PC-3 (cell line): Measurements from ENCODE around the gene C10orf71. TPM values are rescaled to one million over a fixed set of nuclear protein-coding genes. Genes with fewer than 3 reads are reported as not detected.

ENCODE experiments used
- ATAC-seq: fragments of 200-7000 bp; cut with Tn5 transposase; 2 replicates; pipeline ENCODE4 v1.9.1; 2020; ENCODE audit warnings: mild to moderate bottlenecking, moderate library complexity
- BruUV-seq: library from RNA; stranded (reverse); fragments of 400-500 nt; replicated peaks from 2 replicates; lab custom pipeline; 2021; lab: Mats Ljungman, UMichigan
- CTCF ChIA-PET: fragments of 300-600 bp; sonication (Branson Sonifier 250); formaldehyde crosslinking; loops from one replicate; lab custom pipeline; 2022; ENCODE audit warnings: antibody characterized with exemption; lab: Charles Lee
- POLR2A ChIA-PET: fragments of 300-600 bp; sonication (Branson Sonifier 250); formaldehyde crosslinking; loops from one replicate; lab custom pipeline; 2022; ENCODE audit warnings: antibody characterized with exemption; ENCODE audit not compliant: unreplicated experiment; lab: Charles Lee
- DNase-seq: peaks from one replicate; pipeline ENCODE4 v3.0.0-alpha.2; 2015
- H2AFZ ChIP-seq: fragments of 300-600 bp; sonication (generic); 2 replicates; pipeline ENCODE4 v1.6.0; 2016; ENCODE audit warnings: antibody characterized with exemption, low read length
- H3F3A ChIP-seq: fragments of 300-600 bp; sonication (generic); one replicate; pipeline ENCODE4 v1.6.0; 2017; ENCODE audit warnings: antibody characterized with exemption, low read length, control low read depth, mild to moderate bottlenecking; ENCODE audit not compliant: unreplicated experiment
- H3K27ac ChIP-seq: fragments of 300-600 bp; sonication (generic); 2 replicates; pipeline ENCODE4 v1.5.1; 2016; ENCODE audit warnings: mild to moderate bottlenecking, low read length
- H3K27me3 ChIP-seq: fragments of 300-600 bp; sonication (generic); 2 replicates; pipeline ENCODE4 v1.6.1; 2016; ENCODE audit warnings: low read length, mixed read lengths
- H3K36me3 ChIP-seq: fragments of 300-600 bp; sonication (generic); 2 replicates; pipeline ENCODE4 v1.6.1; 2016; ENCODE audit warnings: low read depth, mixed run types, low read length, mixed read lengths
- H3K4me1 ChIP-seq: fragments of 300-600 bp; sonication (generic); 2 replicates; pipeline ENCODE4 v1.5.1; 2016; ENCODE audit warnings: low read length; ENCODE audit not compliant: insufficient read depth
- H3K4me2 ChIP-seq: fragments of 300-600 bp; sonication (generic); 2 replicates; pipeline ENCODE4 v1.6.0; 2016; ENCODE audit warnings: low read length
- H3K4me3 ChIP-seq: fragments of 300-600 bp; sonication (generic); 2 replicates; pipeline ENCODE4 v1.5.1; 2016; ENCODE audit warnings: mild to moderate bottlenecking, low read length, mixed read lengths
- H3K79me2 ChIP-seq: fragments of 300-600 bp; sonication (generic); 2 replicates; pipeline ENCODE4 v1.6.1; 2017; ENCODE audit warnings: low read length, mixed read lengths
- H3K9ac ChIP-seq: fragments of 300-600 bp; sonication (generic); 2 replicates; pipeline ENCODE4 v1.6.0; 2016; ENCODE audit warnings: mild to moderate bottlenecking, low read length
- H3K9me2 ChIP-seq: fragments of 300-600 bp; sonication (generic); replicated peaks from 2 replicates; pipeline ENCODE4 v1.6.1; 2016; ENCODE audit warnings: mixed run types, low read length, mixed read lengths
- H3K9me3 ChIP-seq: fragments of 300-600 bp; sonication (generic); 2 replicates; pipeline ENCODE4 v1.6.1; 2016; ENCODE audit warnings: low read length, mixed read lengths
- H4K20me1 ChIP-seq: fragments of 300-600 bp; sonication (generic); 2 replicates; pipeline ENCODE4 v1.6.1; 2016; ENCODE audit warnings: low read length, mixed read lengths
- CTCF ChIP-seq: fragments of 300-600 bp; sonication (generic); conservative IDR thresholded peaks from 2 replicates; pipeline ENCODE4 v1.5.1; 2017; ENCODE audit warnings: antibody characterized with exemption, low read depth, mild to moderate bottlenecking, low read length
- EZH2 ChIP-seq: fragments of 300-600 bp; sonication (generic); IDR thresholded peaks from one replicate; pipeline ENCODE4 v1.6.1; 2017; ENCODE audit warnings: antibody characterized with exemption, mild to moderate bottlenecking, low read length; ENCODE audit not compliant: unreplicated experiment
- EZH2phosphoT487 ChIP-seq: fragments of 300-600 bp; sonication (generic); IDR thresholded peaks from 2 replicates; pipeline ENCODE4 v1.6.1; 2018; ENCODE audit warnings: mild to moderate bottlenecking, antibody characterized with exemption, low read length, borderline replicate concordance
- intact Hi-C: fragments of 100-400 bp; cut with micrococcal nuclease; formaldehyde crosslinking; loops from 2 replicates; pipeline ENCODE4 v1.9.0; 2023
- total RNA-seq: library from RNA; depleted of rRNA; stranded (reverse); fragments of >200 nt; gene quantifications from 2 replicates; pipeline ENCODE4 v1.2.3, GENCODE V29; 2014

C10orf71 gene
- total RNA-seq, 1 experiment from 2014 or later: not detected

- H3K36me3 ChIP-seq: no peaks in the 10 kb centered on the region
- H3K27ac ChIP-seq: no peak overlapping the region
- H3K9ac ChIP-seq: no peak overlapping the region
- H3K79me2 ChIP-seq: no peaks in the 10 kb centered on the region
- no peaks in the 10 kb centered on the region for H4K20me1 ChIP-seq
- no peak overlapping the region for H3K4me2 ChIP-seq
- intact Hi-C loops: no loop called here
- no peaks in the 10 kb centered on the region for H3K9me2 ChIP-seq
- no peak overlapping the region for H2AFZ ChIP-seq
- no peaks in the 10 kb centered on the region for H3K9me3 ChIP-seq
- DNase-seq (no peak), ATAC-seq (no peak)
- H3K4me1 ChIP-seq: 0 out of 2 replicates have a peak, but pooled peaks cover 6% of the 10 kb centered on the region
- no peak for TF ChIP-seq EZH2phosphoT487
- no peak for TF ChIP-seq EZH2
- no peak for TF ChIP-seq CTCF
- no peaks in the 10 kb centered on the region for H3F3A ChIP-seq
- POLR2A ChIA-PET: no interaction called here
- H3K4me3 ChIP-seq: no peak overlapping the region
- CTCF ChIA-PET: no interaction called here
- no TSS peak for BruUV-seq
- peaks cover 51% of the 10 kb centered on the region for H3K27me3 ChIP-seq
Observed at GRCh38 chr10:49362596-49363260, 63.8 kb downstream of the C10orf71 start.

- H3K9me3 ChIP-seq: no peaks in the 10 kb centered on the region
- H2AFZ ChIP-seq: no peak overlapping the region
- no peak overlapping the region for H3K4me2 ChIP-seq
- H3K9ac ChIP-seq: no peak overlapping the region
- H3K79me2 ChIP-seq: no peaks in the 10 kb centered on the region
- peaks cover 51% of the 10 kb centered on the region for H3K27me3 ChIP-seq
- no peak for TF ChIP-seq EZH2phosphoT487
- no peak for TF ChIP-seq CTCF
- TF ChIP-seq EZH2: no peak
- 0 out of 2 replicates have a peak, but pooled peaks cover 6% of the 10 kb centered on the region for H3K4me1 ChIP-seq
- POLR2A ChIA-PET: no interaction called here
- ATAC-seq (no peak), DNase-seq (no peak)
- no peak overlapping the region for H3K27ac ChIP-seq
- BruUV-seq: no TSS peak
- no peaks in the 10 kb centered on the region for H4K20me1 ChIP-seq
- H3K36me3 ChIP-seq: no peaks in the 10 kb centered on the region
- H3K9me2 ChIP-seq: no peaks in the 10 kb centered on the region
- CTCF ChIA-PET: no interaction called here
- intact Hi-C loops: no loop called here
- no peaks in the 10 kb centered on the region for H3F3A ChIP-seq
- no peak overlapping the region for H3K4me3 ChIP-seq
Observed at GRCh38 chr10:49363309-49364031, 64.5 kb downstream of the C10orf71 start.

GRCh38 chr10:49364051-49364450 lies 65.1 kb downstream of the C10orf71 start:
- Histone ChIP-seq H3F3A (no peaks in the 10 kb centered on the region), H3K4me2 (no peak overlapping the region), H3K4me1 (0 out of 2 replicates have a peak, but pooled peaks cover 6% of the 10 kb centered on the region), H3K36me3 (no peaks in the 10 kb centered on the region), H3K4me3 (no peak overlapping the region), H3K9me2 (no peaks in the 10 kb centered on the region), H3K79me2 (no peaks in the 10 kb centered on the region), H3K27me3 (peaks cover 51% of the 10 kb centered on the region), H3K9me3 (no peaks in the 10 kb centered on the region), H3K27ac (no peak overlapping the region), H2AFZ (no peak overlapping the region), H3K9ac (no peak overlapping the region), H4K20me1 (no peaks in the 10 kb centered on the region)
- DNase-seq: no peak
- POLR2A ChIA-PET: no interaction called here
- TF ChIP-seq EZH2phosphoT487 (no peak), EZH2 (no peak), CTCF (no peak)
- ATAC-seq: no peak
- intact Hi-C loops: no loop called here
- CTCF ChIA-PET: no interaction called here
- no TSS peak for BruUV-seq
